ENCODE measurements around the gene KHDRBS2. TPM values are rescaled to one million over a fixed set of nuclear protein-coding genes. Genes with fewer than 3 reads are reported as not detected.

The KHDRBS2 gene
- total RNA-seq, 1 experiment from 2014 or later = 2.7 TPM

GRCh38 chr6:61841958-61842357 is 444.1 kb downstream of the KHDRBS2 start:
- H3K9me3 ChIP-seq (ENCODE audit: control insufficient read depth, low read depth, low read length) = no peaks in the 10 kb centered on the region
- no peak overlapping the region for H3T11ph ChIP-seq (ENCODE audit: low read length)
- Mint-ChIP-seq H3K4me1 (no peaks in the 10 kb centered on the region), H3K27me3 (ENCODE audit: low read depth) (no peaks in the 10 kb centered on the region), H3K4me3 (no peak overlapping the region), H3K9me3 (no peaks in the 10 kb centered on the region), H3K36me3 (ENCODE audit: insufficient read depth in 1 of 3, low read depth in 3 of 3) (no peaks in the 10 kb centered on the region), H3K27ac (no peak overlapping the region)
- H3K4me1 ChIP-seq (ENCODE audit: insufficient read depth, low read length) = no peaks in the 10 kb centered on the region
- H3K18ac ChIP-seq (ENCODE audit: insufficient read length, low read depth, low read length) = no peak overlapping the region
- H3K9ac ChIP-seq (ENCODE audit: extremely low read depth, insufficient read length, low read length) = no peak overlapping the region
- no peak overlapping the region for H4K91ac ChIP-seq (ENCODE audit: insufficient read length, low read depth, low read length)
- no peak overlapping the region for H4K8ac ChIP-seq (replicated peaks; ENCODE audit: insufficient read length, low read depth, low read length)
- no peaks in the 10 kb centered on the region for H3K79me1 ChIP-seq (ENCODE audit: insufficient read depth, low read depth, low read length, poor library complexity, severe bottlenecking)
- no peaks in the 10 kb centered on the region for H3K27me3 ChIP-seq (ENCODE audit: insufficient read depth, low read length)
- no peak overlapping the region for H3K23ac ChIP-seq (ENCODE audit: insufficient read length, low read depth, low read length)
- no peak overlapping the region for H3K14ac ChIP-seq (ENCODE audit: insufficient read depth, low read length)
- no peak overlapping the region for H2BK120ac ChIP-seq (ENCODE audit: low read depth, low read length, poor library complexity, severe bottlenecking)
- H2BK12ac ChIP-seq (ENCODE audit: insufficient read length, low read depth, low read length) = no peak overlapping the region
- no peaks in the 10 kb centered on the region for H3K79me2 ChIP-seq (ENCODE audit: insufficient read depth, low read length)
- H3K56ac ChIP-seq (ENCODE audit: insufficient read length, low read depth, low read length) = no peak overlapping the region
- no peak for DNase-seq
- no peak overlapping the region for H3K4me2 ChIP-seq (ENCODE audit: insufficient read depth, insufficient read length, low read length)
- TF ChIP-seq, protein P1, sequence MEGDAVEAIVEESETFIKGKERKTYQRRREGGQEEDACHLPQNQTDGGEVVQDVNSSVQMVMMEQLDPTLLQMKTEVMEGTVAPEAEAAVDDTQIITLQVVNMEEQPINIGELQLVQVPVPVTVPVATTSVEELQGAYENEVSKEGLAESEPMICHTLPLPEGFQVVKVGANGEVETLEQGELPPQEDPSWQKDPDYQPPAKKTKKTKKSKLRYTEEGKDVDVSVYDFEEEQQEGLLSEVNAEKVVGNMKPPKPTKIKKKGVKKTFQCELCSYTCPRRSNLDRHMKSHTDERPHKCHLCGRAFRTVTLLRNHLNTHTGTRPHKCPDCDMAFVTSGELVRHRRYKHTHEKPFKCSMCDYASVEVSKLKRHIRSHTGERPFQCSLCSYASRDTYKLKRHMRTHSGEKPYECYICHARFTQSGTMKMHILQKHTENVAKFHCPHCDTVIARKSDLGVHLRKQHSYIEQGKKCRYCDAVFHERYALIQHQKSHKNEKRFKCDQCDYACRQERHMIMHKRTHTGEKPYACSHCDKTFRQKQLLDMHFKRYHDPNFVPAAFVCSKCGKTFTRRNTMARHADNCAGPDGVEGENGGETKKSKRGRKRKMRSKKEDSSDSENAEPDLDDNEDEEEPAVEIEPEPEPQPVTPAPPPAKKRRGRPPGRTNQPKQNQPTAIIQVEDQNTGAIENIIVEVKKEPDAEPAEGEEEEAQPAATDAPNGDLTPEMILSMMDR (conservative IDR thresholded peaks at IDR 0.05) = no peak
- H2BK5ac ChIP-seq (ENCODE audit: insufficient read length, low read length) = no peak overlapping the region
- H4K20me1 ChIP-seq (ENCODE audit: control insufficient read depth, insufficient read depth, insufficient read length) = no peaks in the 10 kb centered on the region
- H2AFZ ChIP-seq (ENCODE audit: low read length) = no peak overlapping the region
- H3K23me2 ChIP-seq (ENCODE audit: insufficient read length, low read depth, low read length, poor library complexity, severe bottlenecking) = no peaks in the 10 kb centered on the region
- no peak overlapping the region for H4K5ac ChIP-seq (ENCODE audit: insufficient read length, low read depth, low read length)
- no peak overlapping the region for H3K4ac ChIP-seq (ENCODE audit: low read depth, low read length)
- H2BK15ac ChIP-seq (ENCODE audit: low read depth, low read length) = no peak overlapping the region
- no peak overlapping the region for H2AK5ac ChIP-seq (ENCODE audit: insufficient read length, low read length)
- H2BK20ac ChIP-seq (ENCODE audit: low read depth, low read length, poor library complexity, severe bottlenecking) = no peak overlapping the region
- no peak overlapping the region for H3K27ac ChIP-seq (ENCODE audit: insufficient read length, low read depth, low read length)

Measured in H9 (cell line).